Adrenal gland (tissue), 19 donors: Measurements from ENCODE around the gene KLF9. TPM values are rescaled to one million over a fixed set of nuclear protein-coding genes. Genes with fewer than 3 reads are reported as not detected.

ENCODE experiments used
- DNase-seq, 7 donors: peaks; one replicate each; pipeline ENCODE4 v3.0.0-alpha.2; 2019 to 2020
- H3K27ac ChIP-seq, 5 donors: fragments of 200-600 bp; sonication (generic) in 4 of 5; 1 replicate in 3 of 5; 2 replicates in 2 of 5; pipeline versions ENCODE4 v1.5.1 to v1.8.0; 2016 to 2020; ENCODE audit warnings: mild to moderate bottlenecking in 1 of 5
- H3K27me3 ChIP-seq: fragments of 200-600 bp; 2 replicates; pipeline ENCODE4 v1.8.0; 2021
- H3K36me3 ChIP-seq, 2 donors: fragments of 200-600 bp; replicated peaks in 1 of 2; 1 replicate in 1 of 2; 2 replicates in 1 of 2; pipeline versions ENCODE4 v1.5.1 to v1.8.0; 2018 to 2022
- H3K4me1 ChIP-seq, 2 donors: fragments of 200-600 bp; replicated peaks in 1 of 2; 1 replicate in 1 of 2; 2 replicates in 1 of 2; pipeline versions ENCODE4 v1.5.1 to v1.8.0; 2018 to 2021
- H3K4me3 ChIP-seq, 4 donors: fragments of 200-600 bp; sonication (generic) in 3 of 4; one replicate each; pipeline ENCODE4 v1.5.1; 2016 to 2018
- H3K9me3 ChIP-seq, 3 donors: fragments of 200-600 bp; sonication (generic) in 1 of 3; replicated peaks in 1 of 3; 1 replicate in 2 of 3; 2 replicates in 1 of 3; pipeline versions ENCODE4 v1.5.1 to v1.8.0; 2016 to 2021
- CTCF ChIP-seq, 6 experiments: fragments of 450-650 bp in 4 of 6; fragments of 200-600 bp in 2 of 6; sonication (generic) in 1 of 6; IDR thresholded peaks; 1 replicate in 5 of 6; 2 replicates in 1 of 6; pipeline versions ENCODE4 v1.5.1 to v1.8.0; 2016 to 2021; ENCODE audit warnings: antibody characterized with exemption in 6 of 6, mild to moderate bottlenecking in 2 of 6, moderate library complexity in 1 of 6
- POLR2A ChIP-seq, 2 donors: fragments of 450-650 bp; IDR thresholded peaks; one replicate each; pipeline ENCODE4 v1.6.1; 2017; ENCODE audit warnings: antibody characterized with exemption in 2 of 2, mild to moderate bottlenecking in 2 of 2, moderate library complexity in 1 of 2
- WGBS, 4 donors: extraction: QIAGEN DNeasy Blood & Tissue Kit in 2 of 4; methylation state at CpG; one replicate each; pipeline versions ENCODE4 v1.1.5 to v1.1.7; 2013 to 2017; 5-methylcytosine and 5-hydroxymethylcytosine counted together
- intact Hi-C, 2 donors: fragments of 100-400 bp; cut with DNase I; formaldehyde crosslinking; loops; one replicate each; pipeline versions ENCODE4 v1.14.1 to v1.15.0; 2022 to 2023
- long read RNA-seq, 10 donors: library from polyadenylated mRNA in 3 of 10; unstranded in 2 of 10; stranded (forward) in 1 of 10; transcript quantifications; one replicate each; pipeline ENCODE4 v2.0.0 and lab custom pipeline, GENCODE V29; 2021 to 2026
- polyA plus RNA-seq, 3 donors: library from polyadenylated mRNA; stranded (reverse); fragments of 200-250 nt in 2 of 3; fragments of 350-450 nt in 1 of 3; fragmentation: Illumina TruSeq in 1 of 3; extraction: RNeasy Lipid Tissue Mini Kit (QIAGEN cat#74804) in 1 of 3; gene quantifications; one replicate each; pipeline ENCODE4 v1.2.3, GENCODE V29; 2013 to 2014
- total RNA-seq, 9 donors: library from RNA; depleted of rRNA in 4 of 9; stranded (reverse); fragments of >200 nt in 4 of 9; fragments of 120-200 nt in 1 of 9; fragmentation: NEBNext Ultra II Directional in 1 of 9; extraction: Animal tissue kit (Norgen Biotek cat#: 25700) in 1 of 9; gene quantifications; one replicate each; pipeline versions ENCODE4 v1.1.0 to v1.2.4, GENCODE V29; 2013 to 2023
- donor health status: healthy with polysubstance abuse.
- donor health status: Bipolar disorder and iron deficiency.
- donor health status: DM: yes; HTN: yes; CAD: no.
- donor health status: DM: no; HTN: no; CAD: no.
- donor health status: DM: no; HTN: no; CAD: no.
- donor health status: DM: yes; HTN: yes; CAD: no.

Gene KLF9
- total RNA-seq = 10 to 100 TPM in 8 of 9 donors, 1 to 10 TPM in 1; 2.2 to 80.7 (median 44.3) TPM
- polyA plus RNA-seq = 10 to 100 TPM; 16.8 to 34.1 (median 17.1) TPM
- long read RNA-seq, donor 1 = 0 reads
- long read RNA-seq, donor 2, full-length matches to known transcripts = 3 of 3 reads
- long read RNA-seq, donor 2, partial matches to known transcripts = 0 of 3 reads
- long read RNA-seq, donor 2, other reads (novel, unspliced or antisense) = 0 of 3 reads
- long read RNA-seq, donor 3, full-length matches to known transcripts = 3 of 3 reads
- long read RNA-seq, donor 3, partial matches to known transcripts = 0 of 3 reads
- long read RNA-seq, donor 3, other reads (novel, unspliced or antisense) = 0 of 3 reads
- long read RNA-seq, donor 4, partial matches to known transcripts = 0 of 1 reads
- long read RNA-seq, donor 4, other reads (novel, unspliced or antisense) = 1 of 1 reads
- long read RNA-seq, donor 5, partial matches to known transcripts = 0 of 4 reads
- long read RNA-seq, donor 5, other reads (novel, unspliced or antisense) = 4 of 4 reads
- long read RNA-seq, donor 6, partial matches to known transcripts = 0 of 6 reads
- long read RNA-seq, donor 6, other reads (novel, unspliced or antisense) = 6 of 6 reads
- long read RNA-seq, donor 7 = 0 reads
- long read RNA-seq, donor 8 = 0 reads
- long read RNA-seq, donor 9 = 0 reads
- long read RNA-seq, donor 10 = 0 reads

- peak; percentile 84 to 98 for TF ChIP-seq POLR2A (IDR thresholded peaks at IDR 0.05)
- no peak for TF ChIP-seq CTCF (IDR thresholded peaks at IDR 0.05)
- Histone ChIP-seq H3K4me1 (peaks cover 41 to 61% of the 10 kb centered on the region in 2 donors), H3K9me3 (no peaks in the 10 kb centered on the region), H3K27ac (peak within 1 kb of the TSS; percentile 99 to 100 (median 99)), H3K4me3 (peak within 1 kb of the TSS; percentile 66 to 99 (median 87)), H3K27me3 (no peaks in the 10 kb centered on the region), H3K36me3 (no peaks in the 10 kb centered on the region)
- 0 to 1% (median 0%) methylated on average over 9 to 48 of the region's 48 CpGs for WGBS, 4 donors
- intact Hi-C loops = loop anchor here (5.0 to 10.0 kb wide), 3 partner anchors 68 to 191 kb away; no protein-coding TSS in a partner anchor
- peak; percentile 94 to 99 (median 98) for DNase-seq
Observed at GRCh38 chr9:70413799-70414775, at the start of gene KLF9. TSS of gene KLF9 (minus strand) at chr9:70414657. CDS start at chr9:70413363, 1,294 bp downstream.

GRCh38 chr9:70463877-70464276 lies 49.4 kb upstream of the KLF9 start:
- Histone ChIP-seq H3K36me3 (no peaks in the 10 kb centered on the region), H3K4me3 (no peak overlapping the region), H3K9me3 (no peaks in the 10 kb centered on the region), H3K27ac (no peak overlapping the region), H3K27me3 (no peaks in the 10 kb centered on the region), H3K4me1 (no peaks in the 10 kb centered on the region)
- no peak for TF ChIP-seq CTCF (IDR thresholded peaks at IDR 0.05)
- TF ChIP-seq POLR2A (IDR thresholded peaks at IDR 0.05) = no peak
- intact Hi-C loops = loop anchor here in 1 of 2 donors (5.0 kb wide), 1 partner anchor 37 kb away; no protein-coding TSS in a partner anchor
- 77 to 95% (median 85%) methylated on average over 2 of the region's 2 CpGs for WGBS, 4 donors
- no peak for DNase-seq

GRCh38 chr9:70462300-70462699 lies 47.8 kb upstream of the KLF9 start:
- Histone ChIP-seq H3K4me1 (no peaks in the 10 kb centered on the region), H3K9me3 (no peaks in the 10 kb centered on the region), H3K27ac (no peak overlapping the region), H3K27me3 (no peaks in the 10 kb centered on the region), H3K36me3 (no peaks in the 10 kb centered on the region), H3K4me3 (no peak overlapping the region)
- TF ChIP-seq CTCF (IDR thresholded peaks at IDR 0.05) (no peak), POLR2A (IDR thresholded peaks at IDR 0.05) (no peak)
- no peak for DNase-seq
- intact Hi-C loops = loop anchor here in 1 of 2 donors (5.0 kb wide), 1 partner anchor 35 kb away; no protein-coding TSS in a partner anchor
